ENCODE results near the gene NEU1.

GRCh38 chr6:31815025-31815838 lies 47.4 kb downstream of the NEU1 start, which contains the start of the genes HSPA1A and HSPA1L:
- TF ChIP-seq CTCF (IDR thresholded peaks at IDR 0.05) (peak in 2 of 7 experiments; percentile 8 to 10), POLR2A (IDR thresholded peaks at IDR 0.05) (peak; percentile 99 to 100 (median 100))
